Endodermal cell (in vitro differentiated cells): ENCODE results near the gene ASCL2. TPM values are rescaled to one million over a fixed set of nuclear protein-coding genes. Genes with fewer than 3 reads are reported as not detected.

Experiments used
- DNase-seq: peaks from one replicate; pipeline ENCODE4 v3.0.0-alpha.2; 2017
- H3K27ac ChIP-seq: 2 replicates; pipeline ENCODE4 v1.5.1; 2013; ENCODE audit warnings: mild to moderate bottlenecking, low read depth, low read length, moderate library complexity
- H3K27me3 ChIP-seq: 2 replicates; pipeline ENCODE4 v1.6.1; 2013; ENCODE audit warnings: mild to moderate bottlenecking, low read length, moderate library complexity; ENCODE audit not compliant: insufficient read depth, control insufficient read depth, poor library complexity, severe bottlenecking
- H3K36me3 ChIP-seq: 2 replicates; pipeline ENCODE4 v1.7.0; 2013; ENCODE audit warnings: mild to moderate bottlenecking, low read length, moderate library complexity; ENCODE audit not compliant: control insufficient read depth, insufficient read depth
- H3K4me1 ChIP-seq: one replicate; pipeline ENCODE4 v1.7.0; 2013; ENCODE audit warnings: low read length; ENCODE audit not compliant: control insufficient read depth, insufficient read depth
- H3K4me3 ChIP-seq: 2 replicates; pipeline ENCODE4 v1.5.1; 2013; ENCODE audit warnings: mild to moderate bottlenecking, low read length, moderate library complexity
- H3K9ac ChIP-seq: 2 replicates; pipeline ENCODE4 v1.6.1; 2013; ENCODE audit warnings: mild to moderate bottlenecking, low read length, moderate library complexity; ENCODE audit not compliant: poor library complexity, severe bottlenecking; ENCODE audit errors: extremely low read depth
- H3K9me3 ChIP-seq: 2 replicates; pipeline ENCODE4 v1.6.1; 2013; ENCODE audit warnings: mild to moderate bottlenecking, low read length, moderate library complexity; ENCODE audit not compliant: control insufficient read depth
- H3K27ac Mint-ChIP-seq: 2 replicates; pipeline ENCODE4 v1.8.0; 2020; ENCODE audit warnings: mixed read lengths
- H3K27me3 Mint-ChIP-seq: 2 replicates; pipeline ENCODE4 v1.8.0; 2021; ENCODE audit warnings: mild to moderate bottlenecking, mixed read lengths; ENCODE audit not compliant: insufficient read depth
- H3K36me3 Mint-ChIP-seq: 2 replicates; pipeline ENCODE4 v1.8.0; 2020; ENCODE audit warnings: low read depth, mixed read lengths
- H3K4me1 Mint-ChIP-seq: 2 replicates; pipeline ENCODE4 v1.8.0; 2020; ENCODE audit warnings: mixed read lengths
- H3K4me3 Mint-ChIP-seq: 2 replicates; pipeline ENCODE4 v1.8.0; 2020; ENCODE audit warnings: mild to moderate bottlenecking, moderate library complexity, mixed read lengths
- H3K9me3 Mint-ChIP-seq: 2 replicates; pipeline ENCODE4 v1.8.0; 2020; ENCODE audit warnings: mild to moderate bottlenecking, mixed read lengths
- WGBS, 2 experiments: methylation state at CpG; one replicate each; pipeline versions ENCODE4 v1.1.5 to v1.1.7; 2013; ENCODE audit warnings: missing lambda C conversion rate in 2 of 2, mixed read lengths in 1 of 2; ENCODE audit not compliant: insufficient coverage in 1 of 2, insufficient read length in 1 of 2; 5-methylcytosine and 5-hydroxymethylcytosine counted together
- total RNA-seq, 2 donors: library from RNA; stranded (reverse); fragmentation: NEBNext Ultra II Directional in 1 of 2; extraction: Animal tissue kit (Norgen Biotek cat#: 25700) in 1 of 2; gene quantifications; 2 replicates in 1 of 2; 3 replicates in 1 of 2; pipeline ENCODE4 v1.2.1, GENCODE V29; 2021
- TF ChIP-seq, protein P1 (sequence below): fragments of 200-600 bp; sonication (generic); conservative IDR thresholded peaks from 2 replicates; pipeline ENCODE4 v1.5.0; 2021; ENCODE audit warnings: antibody characterized with exemption, mild to moderate bottlenecking

Gene ASCL2
- total RNA-seq, 2 donors from 2014 or later = not detected

DNA sequence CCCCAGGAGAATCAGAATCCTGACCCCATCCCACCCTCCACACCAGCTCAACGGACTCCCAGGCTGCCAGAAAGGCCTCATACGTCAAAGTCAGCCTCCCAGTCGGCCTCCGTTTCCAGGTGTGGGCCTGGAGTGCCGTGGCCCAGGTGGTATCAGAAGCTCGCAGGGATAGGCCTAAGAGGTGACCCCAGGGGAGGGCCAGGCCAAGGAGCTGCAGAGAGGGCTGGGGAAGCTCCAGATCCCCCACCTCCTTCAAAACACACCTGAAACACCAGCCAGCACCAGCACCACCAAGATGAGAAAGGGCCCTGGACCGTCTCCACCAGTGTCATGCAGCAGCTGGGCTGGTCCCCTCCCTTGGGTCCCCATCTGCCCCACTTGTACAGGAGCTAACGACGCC is 20.3 kb downstream of the ASCL2 start:
- peaks cover 16% of the 10 kb centered on the region for H3K27me3 Mint-ChIP-seq

DNA sequence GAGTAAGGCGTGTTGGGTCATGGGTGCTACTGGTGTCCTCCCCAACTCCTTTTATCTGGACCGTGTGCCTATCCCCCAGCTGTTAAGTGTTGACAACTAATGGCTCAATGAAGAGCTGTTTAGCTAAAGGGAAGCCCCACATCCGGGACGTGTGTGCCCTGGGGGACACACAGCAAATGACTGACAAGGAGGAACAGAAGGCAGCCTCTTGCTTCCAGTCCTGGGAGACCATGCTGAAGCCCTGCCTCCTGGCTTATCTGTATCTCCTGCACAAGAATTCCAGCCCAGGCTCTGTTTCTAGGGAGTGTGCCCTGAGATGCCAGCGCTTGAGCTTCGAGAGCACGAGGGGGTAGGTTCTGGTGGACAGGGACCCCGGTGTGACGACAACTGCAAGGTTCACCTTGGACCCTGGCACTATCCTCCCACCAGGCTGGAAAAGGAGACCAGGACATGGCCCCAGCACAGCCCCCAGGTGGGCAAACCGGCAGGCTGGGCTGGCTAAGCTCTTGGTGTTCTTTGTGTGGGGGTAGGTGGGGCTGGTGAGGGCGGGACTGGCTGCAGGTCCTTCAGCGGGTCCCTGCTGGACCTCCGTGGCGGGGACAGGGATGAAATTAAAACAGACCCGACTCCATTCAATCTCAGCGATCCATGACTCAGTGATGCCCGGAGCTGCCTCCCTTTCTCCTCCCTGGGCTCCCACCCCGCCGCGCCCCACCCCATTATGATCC is 21.0 kb downstream of the ASCL2 start:
- Mint-ChIP-seq H3K36me3 (no peaks in the 10 kb centered on the region), H3K27ac (no peak overlapping the region), H3K4me1 (no peaks in the 10 kb centered on the region), H3K9me3 (peaks cover 3% of the 10 kb centered on the region), H3K27me3 (peaks cover 13% of the 10 kb centered on the region), H3K4me3 (no peak overlapping the region)
- Histone ChIP-seq H3K4me1 (no peaks in the 10 kb centered on the region), H3K27ac (no peak overlapping the region), H3K27me3 (no peaks in the 10 kb centered on the region), H3K4me3 (no peak overlapping the region), H3K9me3 (no peaks in the 10 kb centered on the region), H3K9ac (no peak overlapping the region), H3K36me3 (no peaks in the 10 kb centered on the region)
- DNase-seq = no peak
- TF ChIP-seq, protein P1, sequence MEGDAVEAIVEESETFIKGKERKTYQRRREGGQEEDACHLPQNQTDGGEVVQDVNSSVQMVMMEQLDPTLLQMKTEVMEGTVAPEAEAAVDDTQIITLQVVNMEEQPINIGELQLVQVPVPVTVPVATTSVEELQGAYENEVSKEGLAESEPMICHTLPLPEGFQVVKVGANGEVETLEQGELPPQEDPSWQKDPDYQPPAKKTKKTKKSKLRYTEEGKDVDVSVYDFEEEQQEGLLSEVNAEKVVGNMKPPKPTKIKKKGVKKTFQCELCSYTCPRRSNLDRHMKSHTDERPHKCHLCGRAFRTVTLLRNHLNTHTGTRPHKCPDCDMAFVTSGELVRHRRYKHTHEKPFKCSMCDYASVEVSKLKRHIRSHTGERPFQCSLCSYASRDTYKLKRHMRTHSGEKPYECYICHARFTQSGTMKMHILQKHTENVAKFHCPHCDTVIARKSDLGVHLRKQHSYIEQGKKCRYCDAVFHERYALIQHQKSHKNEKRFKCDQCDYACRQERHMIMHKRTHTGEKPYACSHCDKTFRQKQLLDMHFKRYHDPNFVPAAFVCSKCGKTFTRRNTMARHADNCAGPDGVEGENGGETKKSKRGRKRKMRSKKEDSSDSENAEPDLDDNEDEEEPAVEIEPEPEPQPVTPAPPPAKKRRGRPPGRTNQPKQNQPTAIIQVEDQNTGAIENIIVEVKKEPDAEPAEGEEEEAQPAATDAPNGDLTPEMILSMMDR = no peak
- 85 to 100% methylated on average over 9 to 19 of the region's 20 CpGs for WGBS, 2 experiments

More for the DNA sequence above, 20.3 kb downstream of the ASCL2 start:
- no peak overlapping the region for H3K9ac ChIP-seq
- TF ChIP-seq, protein P1 = no peak
- H3K4me1 ChIP-seq = no peaks in the 10 kb centered on the region
- H3K27ac ChIP-seq = no peak overlapping the region
- no peaks in the 10 kb centered on the region for H3K4me1 Mint-ChIP-seq
- H3K36me3 Mint-ChIP-seq = no peaks in the 10 kb centered on the region
- no peak overlapping the region for H3K4me3 ChIP-seq
- peaks cover 7% of the 10 kb centered on the region for H3K9me3 Mint-ChIP-seq
- H3K4me3 Mint-ChIP-seq = no peak overlapping the region
- no peaks in the 10 kb centered on the region for H3K9me3 ChIP-seq
- WGBS, 2 experiments = 88 to 90% methylated on average over 4 to 9 of the region's 9 CpGs
- H3K27ac Mint-ChIP-seq = no peak overlapping the region
- no peaks in the 10 kb centered on the region for H3K27me3 ChIP-seq
- no peak for DNase-seq
- H3K36me3 ChIP-seq = no peaks in the 10 kb centered on the region

DNA sequence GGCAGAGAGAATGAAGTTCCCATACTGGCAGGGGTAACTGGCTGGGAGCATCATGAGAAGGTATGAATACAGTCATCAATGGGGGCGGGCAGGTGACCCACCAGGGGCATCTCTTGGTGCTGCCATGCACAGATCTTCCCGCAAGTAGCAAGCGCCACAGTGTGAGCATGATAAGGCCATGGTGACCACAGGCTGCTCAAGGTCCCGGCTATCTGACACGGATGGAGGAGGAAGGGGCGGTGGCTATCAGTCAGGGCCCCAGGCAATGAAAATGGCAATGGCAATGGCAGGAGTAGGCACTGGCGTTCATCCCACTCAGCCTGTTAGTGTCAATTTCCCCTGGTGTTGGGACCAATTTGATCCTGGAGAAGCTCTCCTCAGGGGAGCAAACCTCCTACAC is 21.6 kb downstream of the ASCL2 start:
- Mint-ChIP-seq H3K4me1 (no peaks in the 10 kb centered on the region), H3K27ac (no peak overlapping the region), H3K27me3 (peaks cover 15% of the 10 kb centered on the region), H3K9me3 (no peaks in the 10 kb centered on the region), H3K4me3 (no peak overlapping the region), H3K36me3 (no peaks in the 10 kb centered on the region)
- H3K36me3 ChIP-seq = no peaks in the 10 kb centered on the region
- H3K27ac ChIP-seq = no peak overlapping the region
- TF ChIP-seq, protein P1 = no peak
- DNase-seq = no peak
- H3K4me1 ChIP-seq = no peaks in the 10 kb centered on the region
- no peaks in the 10 kb centered on the region for H3K27me3 ChIP-seq
- no peaks in the 10 kb centered on the region for H3K9me3 ChIP-seq
- 91 to 100% methylated on average over 6 to 7 of the region's 7 CpGs for WGBS, 2 experiments
- no peak overlapping the region for H3K4me3 ChIP-seq
- no peak overlapping the region for H3K9ac ChIP-seq
